Kidney (tissue), 14 donors: ENCODE measurements around the gene PICALM. TPM values are rescaled to one million over a fixed set of nuclear protein-coding genes. Genes with fewer than 3 reads are reported as not detected.

Source experiments
- DNase-seq, 5 donors: peaks; one replicate each; pipeline ENCODE4 v3.0.0-alpha.2; 2013 to 2020
- FAIRE-seq: peaks from 2 replicates; lab custom pipeline; 2012; peaks lifted over from hg19 to GRCh38; lab: Jason Lieb, UNC
- H3K27ac ChIP-seq, 2 donors: one replicate each; pipeline ENCODE4 v1.7.0; 2013; ENCODE audit warnings: low read depth in 2 of 2, low read length in 2 of 2, inconsistent platforms in 1 of 2
- H3K27me3 ChIP-seq: one replicate; pipeline ENCODE4 v1.7.1; 2013; ENCODE audit warnings: low read length, inconsistent platforms; ENCODE audit not compliant: control insufficient read depth, insufficient read depth
- H3K36me3 ChIP-seq, 3 donors: one replicate each; pipeline versions ENCODE4 v1.7.0 to v1.7.1; 2013; ENCODE audit warnings: low read length in 3 of 3, control low read depth in 1 of 3, inconsistent platforms in 1 of 3; ENCODE audit not compliant: insufficient read depth in 3 of 3, control insufficient read depth in 2 of 3
- H3K4me1 ChIP-seq, 3 donors: one replicate each; pipeline versions ENCODE4 v1.7.0 to v1.7.1; 2013; ENCODE audit warnings: low read length in 3 of 3, inconsistent platforms in 1 of 3, low read depth in 1 of 3; ENCODE audit not compliant: control insufficient read depth in 2 of 3, insufficient read depth in 2 of 3
- H3K4me3 ChIP-seq, 3 donors: one replicate each; pipeline versions ENCODE4 v1.7.0 to v1.8.1; 2013; ENCODE audit warnings: low read length in 3 of 3, control low read depth in 1 of 3, inconsistent platforms in 1 of 3
- H3K9ac ChIP-seq, 3 donors: one replicate each; pipeline versions ENCODE4 v1.7.0 to v1.7.1; 2013; ENCODE audit warnings: low read length in 3 of 3, control low read depth in 1 of 3, inconsistent platforms in 1 of 3
- H3K9me3 ChIP-seq, 3 donors: one replicate each; pipeline versions ENCODE4 v1.7.0 to v1.7.1; 2013; ENCODE audit warnings: low read length in 3 of 3, control low read depth in 1 of 3, inconsistent platforms in 1 of 3; ENCODE audit not compliant: control insufficient read depth in 2 of 3, insufficient read depth in 1 of 3
- CTCF ChIP-seq: IDR thresholded peaks from 3 replicates; pipeline ENCODE4 v1.5.1; 2012; ENCODE audit warnings: mild to moderate bottlenecking, moderate library complexity, borderline replicate concordance; ENCODE audit not compliant: insufficient read depth; ENCODE audit errors: extremely low read depth
- intact Hi-C: fragments of 100-400 bp; cut with DNase I; formaldehyde crosslinking; loops from one replicate; pipeline ENCODE4 v1.11.1; 2022
- polyA plus RNA-seq: library from polyadenylated mRNA; stranded (reverse); fragments of 350-450 nt; fragmentation: Illumina TruSeq; extraction: RNeasy Lipid Tissue Mini Kit (QIAGEN cat#74804); gene quantifications from one replicate; pipeline ENCODE4 v1.2.3, GENCODE V29; 2014; ENCODE audit warnings: low read depth, low replicate concordance; ENCODE audit not compliant: insufficient read depth
- total RNA-seq: library from RNA; stranded (reverse); fragmentation: NEBNext Ultra II Directional; extraction: Animal tissue kit (Norgen Biotek cat#: 25700); gene quantifications from one replicate; pipeline ENCODE4 v1.2.1, GENCODE V29; 2021
- donor health status: control.
- donor health status: control.
- donor health status: control.
- donor health status: control.
- donor health status: control.
- donor health status: DM: yes; HTN: yes; CAD: no.
- donor health status: Normal renal cell carcinoma (clear cell type).

Gene PICALM
- total and polyA plus RNA-seq, 2 donors from 2014 or later: 118 to 244 TPM

GRCh38 chr11:86117001-86117711 is 48.3 kb upstream of the PICALM start:
- no peaks in the 10 kb centered on the region for H3K9me3 ChIP-seq
- no peaks in the 10 kb centered on the region for H3K36me3 ChIP-seq
- no peak for DNase-seq
- no peak for FAIRE-seq
- TF ChIP-seq CTCF: no peak
- peak overlapping the region in 1 of 2 donors; percentile 20 for H3K27ac ChIP-seq
- peaks cover 6 to 29% (median 10%) of the 10 kb centered on the region in 3 donors for H3K4me1 ChIP-seq
- H3K9ac ChIP-seq: no peak overlapping the region
- no peaks in the 10 kb centered on the region for H3K27me3 ChIP-seq
- no peak overlapping the region for H3K4me3 ChIP-seq
- intact Hi-C loops: no loop called here

- H3K4me1 ChIP-seq: peaks cover 4 to 21% (median 10%) of the 10 kb centered on the region in 3 donors
- FAIRE-seq (no peak), DNase-seq (no peak)
- H3K27me3 ChIP-seq: no peaks in the 10 kb centered on the region
- H3K9ac ChIP-seq: no peak overlapping the region
- no peaks in the 10 kb centered on the region for H3K36me3 ChIP-seq
- H3K9me3 ChIP-seq: no peaks in the 10 kb centered on the region
- intact Hi-C loops: no loop called here
- no peak overlapping the region for H3K4me3 ChIP-seq
- H3K27ac ChIP-seq: peak overlapping the region; percentile 9 to 43
- TF ChIP-seq CTCF: no peak
These were observed 47.5 kb upstream of the PICALM start for GRCh38 chr11:86116386-86116726.

- intact Hi-C loops: no loop called here
- Histone ChIP-seq H3K27me3 (no peaks in the 10 kb centered on the region), H3K4me3 (no peak overlapping the region), H3K27ac (peak overlapping the region; percentile 9 to 43), H3K4me1 (peaks cover 3 to 19% (median 10%) of the 10 kb centered on the region in 3 donors), H3K9me3 (no peaks in the 10 kb centered on the region), H3K36me3 (no peaks in the 10 kb centered on the region), H3K9ac (no peak overlapping the region)
- no peak for TF ChIP-seq CTCF
- no peak for FAIRE-seq
- no peak for DNase-seq
These were observed 46.9 kb upstream of the PICALM start for GRCh38 chr11:86115542-86116385.
